ENCODE results near the gene PRICKLE2.

DNA sequence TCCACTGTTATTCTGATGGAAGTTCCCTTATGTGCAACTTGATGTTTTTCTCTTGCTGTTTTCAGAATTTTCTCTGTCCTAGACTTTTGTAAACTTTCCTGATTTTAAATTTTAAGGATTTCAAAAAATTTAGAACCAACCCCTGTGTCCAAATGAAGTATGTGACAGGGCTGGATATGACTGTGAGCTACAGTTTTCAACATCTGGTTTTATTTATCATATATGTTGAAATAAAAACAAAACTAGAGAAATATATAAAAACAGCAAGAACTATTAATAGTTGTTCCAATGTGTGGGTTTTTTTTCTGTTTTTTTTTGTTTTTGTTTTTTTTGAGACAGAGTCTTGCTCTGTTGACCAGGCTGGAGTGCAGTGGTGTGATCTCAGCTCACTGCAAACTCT is 154.6 kb downstream of the PRICKLE2 start:
- TF ChIP-seq, protein P1, sequence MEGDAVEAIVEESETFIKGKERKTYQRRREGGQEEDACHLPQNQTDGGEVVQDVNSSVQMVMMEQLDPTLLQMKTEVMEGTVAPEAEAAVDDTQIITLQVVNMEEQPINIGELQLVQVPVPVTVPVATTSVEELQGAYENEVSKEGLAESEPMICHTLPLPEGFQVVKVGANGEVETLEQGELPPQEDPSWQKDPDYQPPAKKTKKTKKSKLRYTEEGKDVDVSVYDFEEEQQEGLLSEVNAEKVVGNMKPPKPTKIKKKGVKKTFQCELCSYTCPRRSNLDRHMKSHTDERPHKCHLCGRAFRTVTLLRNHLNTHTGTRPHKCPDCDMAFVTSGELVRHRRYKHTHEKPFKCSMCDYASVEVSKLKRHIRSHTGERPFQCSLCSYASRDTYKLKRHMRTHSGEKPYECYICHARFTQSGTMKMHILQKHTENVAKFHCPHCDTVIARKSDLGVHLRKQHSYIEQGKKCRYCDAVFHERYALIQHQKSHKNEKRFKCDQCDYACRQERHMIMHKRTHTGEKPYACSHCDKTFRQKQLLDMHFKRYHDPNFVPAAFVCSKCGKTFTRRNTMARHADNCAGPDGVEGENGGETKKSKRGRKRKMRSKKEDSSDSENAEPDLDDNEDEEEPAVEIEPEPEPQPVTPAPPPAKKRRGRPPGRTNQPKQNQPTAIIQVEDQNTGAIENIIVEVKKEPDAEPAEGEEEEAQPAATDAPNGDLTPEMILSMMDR (IDR thresholded peaks at IDR 0.05; ENCODE audit: poor library complexity) = no peak
- no peak for TF ChIP-seq EZH2 (IDR thresholded peaks at IDR 0.05; ENCODE audit: borderline replicate concordance)

All from hepatocyte (in vitro differentiated cells).